Bronchial epithelial cell (primary cell): ENCODE measurements around the gene GPR158. TPM values are rescaled to one million over a fixed set of nuclear protein-coding genes. Genes with fewer than 3 reads are reported as not detected.

Experiments used
- DNase-seq: peaks from one replicate; pipeline ENCODE4 v3.0.0-alpha.2; 2010; ENCODE audit warnings: low read depth
- FAIRE-seq: peaks from 2 replicates; lab custom pipeline; 2011; peaks lifted over from hg19 to GRCh38; lab: Jason Lieb, UNC
- H3K27me3 ChIP-seq: 2 replicates; pipeline ENCODE4 v1.5.1; 2011; ENCODE audit warnings: low read length; ENCODE audit not compliant: control insufficient read depth, insufficient read depth
- H3K36me3 ChIP-seq: 2 replicates; pipeline ENCODE4 v1.5.1; 2011; ENCODE audit warnings: low read length; ENCODE audit not compliant: control insufficient read depth, insufficient read depth
- H3K4me3 ChIP-seq: 2 replicates; pipeline ENCODE4 v1.5.1; 2011; ENCODE audit warnings: mild to moderate bottlenecking, low read depth, low read length, control low read depth
- CTCF ChIP-seq: IDR thresholded peaks from 2 replicates; pipeline ENCODE4 v1.5.1; 2011; ENCODE audit warnings: mild to moderate bottlenecking, moderate library complexity, low read length, control low read depth, inconsistent platforms; ENCODE audit not compliant: insufficient read depth, severe bottlenecking
- total RNA-seq: library from RNA; depleted of rRNA; stranded (reverse); fragments of >200 nt; gene quantifications from 2 replicates; pipeline ENCODE4 v1.2.1, GENCODE V29; 2014

The GPR158 gene
- total RNA-seq, 1 donor from 2014 or later: under 0.01 TPM

DNA sequence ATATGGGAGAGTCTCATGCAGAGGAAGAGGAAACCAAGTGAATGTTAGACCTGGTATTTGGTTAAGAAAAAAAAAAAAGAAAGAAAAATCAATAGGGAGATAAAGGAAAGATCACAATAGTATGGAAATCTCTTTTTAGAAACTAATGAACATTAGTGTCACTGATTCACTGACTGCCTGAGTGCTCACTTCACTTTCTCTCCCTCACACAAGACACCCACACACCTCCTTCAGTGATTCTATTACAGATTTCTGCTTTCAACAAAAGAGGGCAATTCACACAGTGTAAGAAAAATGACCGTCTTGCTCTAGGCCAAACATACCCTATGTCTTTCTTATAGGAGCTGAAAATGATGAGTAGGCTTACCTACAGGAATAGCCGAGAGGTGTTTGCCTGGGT lies 6.0 kb downstream of the GPR158 start:
- H3K27me3 ChIP-seq: peaks cover 18% of the 10 kb centered on the region
- no peak for FAIRE-seq
- H3K36me3 ChIP-seq: no peaks in the 10 kb centered on the region
- DNase-seq: no peak
- TF ChIP-seq CTCF: no peak
- no peak overlapping the region for H3K4me3 ChIP-seq

- no peak for DNase-seq
- no peak for TF ChIP-seq CTCF
- Histone ChIP-seq H3K36me3 (no peaks in the 10 kb centered on the region), H3K4me3 (no peak overlapping the region), H3K27me3 (peaks cover 3% of the 10 kb centered on the region)
- FAIRE-seq: no peak
Measured at GRCh38 chr10:25182636-25183035, 7.8 kb downstream of the GPR158 start.

GRCh38 chr10:25191162-25191895 lies 16.5 kb downstream of the GPR158 start:
- no peak for TF ChIP-seq CTCF
- FAIRE-seq: no peak

DNA sequence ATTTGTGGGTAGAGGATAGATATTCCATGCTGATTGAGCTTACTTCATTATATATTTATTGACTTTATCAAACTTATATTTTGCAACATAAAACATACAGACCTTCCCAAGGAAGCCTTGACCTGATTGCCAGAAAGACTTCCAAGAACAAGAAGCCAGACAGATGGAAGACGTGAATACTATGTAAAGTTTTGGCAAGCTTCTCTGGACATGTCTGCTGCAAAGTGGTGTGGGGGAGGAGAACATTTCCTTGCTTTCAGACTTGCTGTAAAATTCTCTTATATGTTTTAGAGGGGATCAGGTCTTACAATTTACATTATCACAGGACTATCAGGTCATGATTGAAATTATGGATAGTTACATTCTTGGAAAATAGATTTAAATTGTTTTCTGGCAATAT lies 23.4 kb downstream of the GPR158 start:
- Histone ChIP-seq H3K36me3 (no peaks in the 10 kb centered on the region), H3K4me3 (no peak overlapping the region), H3K27me3 (no peaks in the 10 kb centered on the region)
- DNase-seq (no peak), FAIRE-seq (no peak)
- TF ChIP-seq CTCF: no peak

More at GRCh38 chr10:25191162-25191895, 16.5 kb downstream of the GPR158 start:
- DNase-seq: no peak
- Histone ChIP-seq H3K36me3 (no peaks in the 10 kb centered on the region), H3K4me3 (no peak overlapping the region), H3K27me3 (no peaks in the 10 kb centered on the region)

- peak; percentile 76 for FAIRE-seq
Measured at GRCh38 chr10:25206693-25207414, 32.1 kb downstream of the GPR158 start.

More at GRCh38 chr10:25206693-25207414, 32.1 kb downstream of the GPR158 start:
- TF ChIP-seq CTCF: no peak
- Histone ChIP-seq H3K36me3 (no peaks in the 10 kb centered on the region), H3K4me3 (no peak overlapping the region), H3K27me3 (no peaks in the 10 kb centered on the region)
- DNase-seq: no peak
